Measurements from ENCODE around the gene SCARB1. TPM values are rescaled to one million over a fixed set of nuclear protein-coding genes. Genes with fewer than 3 reads are reported as not detected.

Gene SCARB1
- total RNA-seq, 1 experiment from 2014 or later, result 68.3 TPM

DNA sequence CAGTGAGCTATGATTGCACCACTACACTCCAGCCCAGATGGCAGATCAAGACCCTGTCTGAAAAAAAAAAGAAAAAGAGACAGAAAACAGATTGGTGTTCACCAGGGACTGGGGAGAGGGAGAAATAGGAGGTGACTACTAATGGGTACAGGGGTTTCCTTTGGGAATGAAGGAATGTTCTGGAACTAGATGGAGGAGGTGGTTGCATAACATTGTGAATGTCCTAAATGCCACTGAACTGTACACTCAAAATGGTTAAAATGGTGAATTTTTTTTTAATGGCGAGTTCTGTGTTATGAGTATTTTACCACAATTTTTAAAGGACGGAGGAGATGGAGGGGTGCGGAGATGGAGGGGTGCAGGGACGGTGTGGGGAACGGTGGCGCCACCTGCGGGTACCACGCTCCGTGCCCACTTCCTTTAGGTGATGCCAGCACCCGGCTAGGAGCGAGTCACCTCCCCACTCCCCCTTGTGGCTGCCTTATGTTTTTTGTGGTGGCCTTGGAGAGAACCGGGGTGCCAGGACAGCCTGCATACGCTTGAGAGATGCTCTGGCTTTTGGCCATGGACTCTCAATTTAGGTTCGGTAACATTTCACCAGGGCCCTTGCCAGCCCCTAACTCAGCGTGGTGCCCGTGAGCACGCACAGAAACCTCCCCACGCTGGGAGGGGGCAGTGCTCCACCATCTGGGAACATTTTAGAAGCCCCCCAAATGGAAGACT lies 34.7 kb upstream of the SCARB1 start:
- ChIA-PET CTCF (interaction anchor here (0.6 kb wide), 1 partner anchor 111 kb away, joined by 3 read pairs; no protein-coding TSS in a partner anchor), POLR2A (no interaction called here)

DNA sequence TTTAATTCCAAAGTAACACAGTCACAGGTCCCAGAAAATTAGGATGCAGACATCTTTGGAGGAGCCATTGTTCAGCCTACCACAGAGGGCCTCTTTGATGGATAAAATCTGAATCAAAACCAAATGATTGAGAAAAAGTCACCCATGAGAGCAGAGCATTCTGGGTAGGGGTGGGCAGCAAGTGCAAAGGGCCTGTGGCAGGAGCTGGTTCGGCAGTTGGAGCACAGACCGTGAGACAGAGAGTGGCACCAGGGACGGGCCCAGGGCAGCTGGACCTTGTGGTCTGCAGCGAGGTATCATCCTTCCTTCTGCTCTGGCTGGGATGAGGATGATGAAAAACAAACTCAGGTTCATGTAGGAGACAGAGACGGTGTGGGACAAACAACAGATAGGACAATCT lies 32.8 kb upstream of the SCARB1 start:
- DNase-seq (ENCODE audit: low spot score) (no peak), ATAC-seq (no peak)
- no peak overlapping the region for H3K4me3 Mint-ChIP-seq
- peaks cover 12% of the 10 kb centered on the region for H3K9me3 Mint-ChIP-seq
- H3K4me1 Mint-ChIP-seq, result peaks cover 8% of the 10 kb centered on the region
- no peak overlapping the region for H3K27ac Mint-ChIP-seq
- H3K36me3 Mint-ChIP-seq, result 0 out of 2 replicates have a peak, but pooled peaks cover 5% of the 10 kb centered on the region
- ChIA-PET POLR2A (no interaction called here), CTCF (interaction anchor here (0.5 to 1.0 kb wide), 2 partner anchors 10 to 38 kb away, joined by 3 read pairs; no protein-coding TSS in a partner anchor)
- no peaks in the 10 kb centered on the region for H3K27me3 Mint-ChIP-seq (ENCODE audit: low read depth)
- no peak for TF ChIP-seq TCF7 (CRISPR knock-in tag; IDR thresholded peaks at IDR 0.05; ENCODE audit: low read depth)
- no peak for TF ChIP-seq FOXJ3 (CRISPR knock-in tag; IDR thresholded peaks at IDR 0.05; ENCODE audit: borderline replicate concordance)
- TF ChIP-seq NFATC4 (CRISPR knock-in tag; IDR thresholded peaks at IDR 0.05), result no peak
- no peak for TF ChIP-seq FOXP1 (CRISPR knock-in tag; IDR thresholded peaks at IDR 0.05; ENCODE audit: borderline replicate concordance)
- TF ChIP-seq ZNF263 (CRISPR knock-in tag; IDR thresholded peaks at IDR 0.05; ENCODE audit: low read depth), result no peak

More for the DNA sequence above, 34.7 kb upstream of the SCARB1 start:
- TF ChIP-seq CTCF (IDR thresholded peaks at IDR 0.05) (peak; percentile 28; the same call in 1 of the 2 replicates), FOXJ3 (CRISPR knock-in tag; IDR thresholded peaks at IDR 0.05; ENCODE audit: borderline replicate concordance) (no peak), ZNF423 (CRISPR knock-in tag; IDR thresholded peaks at IDR 0.05) (no peak)
- TF ChIP-seq, protein P1, sequence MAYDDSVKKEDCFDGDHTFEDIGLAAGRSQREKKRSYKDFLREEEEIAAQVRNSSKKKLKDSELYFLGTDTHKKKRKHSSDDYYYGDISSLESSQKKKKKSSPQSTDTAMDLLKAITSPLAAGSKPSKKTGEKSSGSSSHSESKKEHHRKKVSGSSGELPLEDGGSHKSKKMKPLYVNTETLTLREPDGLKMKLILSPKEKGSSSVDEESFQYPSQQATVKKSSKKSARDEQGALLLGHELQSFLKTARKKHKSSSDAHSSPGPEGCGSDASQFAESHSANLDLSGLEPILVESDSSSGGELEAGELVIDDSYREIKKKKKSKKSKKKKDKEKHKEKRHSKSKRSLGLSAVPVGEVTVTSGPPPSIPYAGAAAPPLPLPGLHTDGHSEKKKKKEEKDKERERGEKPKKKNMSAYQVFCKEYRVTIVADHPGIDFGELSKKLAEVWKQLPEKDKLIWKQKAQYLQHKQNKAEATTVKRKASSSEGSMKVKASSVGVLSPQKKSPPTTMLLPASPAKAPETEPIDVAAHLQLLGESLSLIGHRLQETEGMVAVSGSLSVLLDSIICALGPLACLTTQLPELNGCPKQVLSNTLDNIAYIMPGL (CRISPR knock-in tag; IDR thresholded peaks at IDR 0.05), result no peak
- Mint-ChIP-seq H3K27me3 (ENCODE audit: low read depth) (no peaks in the 10 kb centered on the region), H3K27ac (no peak overlapping the region), H3K4me1 (peaks cover 8% of the 10 kb centered on the region), H3K36me3 (0 out of 2 replicates have a peak, but pooled peaks cover 5% of the 10 kb centered on the region), H3K4me3 (no peak overlapping the region), H3K9me3 (peaks cover 12% of the 10 kb centered on the region)
- ATAC-seq, result peak; percentile 71
- DNase-seq (ENCODE audit: low spot score), result peak; percentile 59

DNA sequence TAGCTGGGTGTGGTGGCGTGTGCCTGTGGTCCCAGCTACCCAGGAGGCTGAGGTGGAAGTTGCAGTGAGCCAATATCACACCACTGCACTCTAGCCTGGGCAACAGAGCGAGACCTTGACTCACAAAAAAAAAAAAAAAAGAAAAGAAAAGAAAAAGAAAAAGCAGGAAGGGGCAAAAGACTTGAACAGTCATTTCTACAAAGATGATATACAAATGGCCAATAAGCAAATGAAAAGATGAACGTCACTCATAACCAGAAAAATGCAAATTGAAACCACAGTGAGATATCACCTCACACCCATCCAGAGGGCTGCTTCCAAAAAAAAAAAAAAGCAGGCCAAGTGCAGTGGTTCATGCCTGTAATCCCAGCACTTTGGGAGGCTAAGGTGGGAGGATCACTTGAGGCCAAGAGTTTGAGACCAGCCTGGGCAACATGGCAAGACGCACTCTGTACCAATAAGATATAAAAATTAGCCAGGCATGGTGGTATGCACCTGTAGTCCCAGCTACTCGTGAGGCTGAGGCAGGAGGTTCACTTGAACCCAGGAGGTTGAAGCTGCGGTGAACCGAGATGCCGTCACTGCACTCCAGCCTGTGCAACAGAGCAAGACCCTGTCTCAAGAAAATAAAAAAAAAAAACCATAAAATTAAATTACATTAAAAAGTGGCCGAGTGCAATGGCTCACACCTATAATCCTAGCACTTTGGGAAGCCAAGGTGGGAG lies 30.3 kb upstream of the SCARB1 start:
- Mint-ChIP-seq H3K9me3 (peaks cover 12% of the 10 kb centered on the region), H3K4me1 (peaks cover 4% of the 10 kb centered on the region), H3K4me3 (no peak overlapping the region), H3K27ac (no peak overlapping the region), H3K36me3 (0 out of 2 replicates have a peak, but pooled peaks cover 5% of the 10 kb centered on the region), H3K27me3 (ENCODE audit: low read depth) (no peaks in the 10 kb centered on the region)
- TF ChIP-seq CTCF (IDR thresholded peaks at IDR 0.05) (no peak), SP1 (CRISPR knock-in tag; conservative IDR thresholded peaks at IDR 0.05) (no peak), NFYB (CRISPR knock-in tag; conservative IDR thresholded peaks at IDR 0.05; ENCODE audit: low read depth) (no peak), SMAD4 (CRISPR knock-in tag; IDR thresholded peaks at IDR 0.05) (no peak), SMAD3 (CRISPR knock-in tag; IDR thresholded peaks at IDR 0.05; ENCODE audit: borderline replicate concordance) (no peak), ZNF423 (CRISPR knock-in tag; IDR thresholded peaks at IDR 0.05) (no peak), ZNF512 (CRISPR knock-in tag; IDR thresholded peaks at IDR 0.05; ENCODE audit: borderline replicate concordance) (no peak), ZNF396 (CRISPR knock-in tag; IDR thresholded peaks at IDR 0.05; ENCODE audit: borderline replicate concordance) (no peak), ZNF219 (CRISPR knock-in tag; IDR thresholded peaks at IDR 0.05; ENCODE audit: borderline replicate concordance) (no peak), FOXJ3 (CRISPR knock-in tag; IDR thresholded peaks at IDR 0.05; ENCODE audit: borderline replicate concordance) (no peak)
- TF ChIP-seq, protein P2, sequence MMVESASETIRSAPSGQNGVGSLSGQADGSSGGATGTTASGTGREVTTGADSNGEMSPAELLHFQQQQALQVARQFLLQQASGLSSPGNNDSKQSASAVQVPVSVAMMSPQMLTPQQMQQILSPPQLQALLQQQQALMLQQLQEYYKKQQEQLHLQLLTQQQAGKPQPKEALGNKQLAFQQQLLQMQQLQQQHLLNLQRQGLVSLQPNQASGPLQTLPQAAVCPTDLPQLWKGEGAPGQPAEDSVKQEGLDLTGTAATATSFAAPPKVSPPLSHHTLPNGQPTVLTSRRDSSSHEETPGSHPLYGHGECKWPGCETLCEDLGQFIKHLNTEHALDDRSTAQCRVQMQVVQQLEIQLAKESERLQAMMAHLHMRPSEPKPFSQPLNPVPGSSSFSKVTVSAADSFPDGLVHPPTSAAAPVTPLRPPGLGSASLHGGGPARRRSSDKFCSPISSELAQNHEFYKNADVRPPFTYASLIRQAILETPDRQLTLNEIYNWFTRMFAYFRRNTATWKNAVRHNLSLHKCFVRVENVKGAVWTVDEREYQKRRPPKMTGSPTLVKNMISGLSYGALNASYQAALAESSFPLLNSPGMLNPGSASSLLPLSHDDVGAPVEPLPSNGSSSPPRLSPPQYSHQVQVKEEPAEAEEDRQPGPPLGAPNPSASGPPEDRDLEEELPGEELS (CRISPR knock-in tag; IDR thresholded peaks at IDR 0.05), result no peak
- TF ChIP-seq, protein P3, sequence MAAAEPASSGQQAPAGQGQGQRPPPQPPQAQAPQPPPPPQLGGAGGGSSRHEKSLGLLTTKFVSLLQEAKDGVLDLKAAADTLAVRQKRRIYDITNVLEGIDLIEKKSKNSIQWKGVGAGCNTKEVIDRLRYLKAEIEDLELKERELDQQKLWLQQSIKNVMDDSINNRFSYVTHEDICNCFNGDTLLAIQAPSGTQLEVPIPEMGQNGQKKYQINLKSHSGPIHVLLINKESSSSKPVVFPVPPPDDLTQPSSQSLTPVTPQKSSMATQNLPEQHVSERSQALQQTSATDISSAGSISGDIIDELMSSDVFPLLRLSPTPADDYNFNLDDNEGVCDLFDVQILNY (CRISPR knock-in tag; IDR thresholded peaks at IDR 0.05), result no peak
- CTCF ChIA-PET, result interaction anchor here (1.1 to 1.5 kb wide), 3 partner anchors 13 to 46 kb away, joined by 3 to 5 read pairs (median 3); no protein-coding TSS in a partner anchor
- ATAC-seq, result no peak
- DNase-seq (ENCODE audit: low spot score), result no peak
- POLR2A ChIA-PET, result interaction anchor here (0.7 kb wide), 1 partner anchor 955 kb away, joined by 3 read pairs; no protein-coding TSS in a partner anchor

All from WTC11 (cell line).